HG03460 (cell line): ENCODE data around the gene E2F2.
"Not testable (repeated sequence)": the region's sequence is repeated elsewhere in the genome, so short reads cannot be mapped to it uniquely, and the experiment has no call there.

Source experiments
- ATAC-seq: cut with Tn5 transposase; IDR thresholded peaks from one replicate; pipeline ENCODE4 v1.9.1; 2021; ENCODE audit not compliant: unreplicated experiment

E2F2 gene

DNA sequence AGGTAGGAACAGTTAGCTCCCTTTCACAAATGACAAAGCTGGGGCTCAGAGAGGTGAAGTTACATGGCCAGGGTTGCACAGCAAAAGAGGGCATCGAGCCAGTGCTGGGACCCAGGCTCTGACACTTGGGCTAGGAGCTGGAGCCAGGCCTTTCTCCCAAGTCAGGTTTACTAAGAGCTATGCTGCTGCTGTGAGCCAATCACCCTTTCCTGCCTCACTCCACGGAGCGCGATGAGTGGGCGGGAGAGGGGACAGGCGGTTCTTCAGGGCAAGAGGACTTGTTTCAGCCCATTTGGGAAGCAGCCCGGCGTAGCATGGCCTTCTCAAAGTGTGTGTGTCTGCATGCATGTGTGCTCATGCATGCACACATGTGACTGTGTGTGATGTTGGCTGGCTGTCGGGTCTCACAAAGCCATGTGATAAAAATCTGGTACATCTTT lies 17.7 kb upstream of the E2F2 start:
- no peak for ATAC-seq

DNA sequence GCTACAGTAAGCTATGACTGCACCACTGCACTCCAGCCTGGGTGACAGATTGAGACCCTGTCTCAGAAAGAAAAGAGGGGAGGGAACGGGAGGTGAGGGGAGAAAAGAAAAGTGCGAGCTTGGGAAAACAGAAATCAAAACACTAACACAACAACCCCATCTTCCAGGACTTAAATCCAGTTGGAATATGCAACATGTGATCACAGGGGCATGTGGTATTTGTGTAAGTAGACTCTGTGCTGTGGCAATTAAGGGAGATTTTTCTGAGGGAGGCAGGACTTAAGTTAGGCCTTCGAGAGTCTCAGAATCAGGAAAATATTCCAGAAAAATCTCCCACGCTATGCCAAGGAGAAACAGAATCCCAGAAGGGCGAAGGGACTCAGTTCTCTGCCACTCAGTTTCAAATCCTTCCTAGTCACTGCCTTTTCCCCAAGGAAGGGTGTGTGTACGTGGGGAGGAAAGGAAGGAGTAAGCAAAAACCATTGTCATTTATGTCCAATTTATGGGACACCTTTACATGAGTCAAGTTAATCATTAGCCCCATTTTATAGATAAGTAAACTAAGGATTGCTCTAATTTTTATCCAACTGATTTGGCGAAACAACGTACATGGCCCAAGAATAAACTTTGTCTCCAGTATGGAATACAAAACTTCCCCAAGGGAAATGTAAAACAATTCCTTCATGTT lies 16.0 kb upstream of the E2F2 start:
- no peak for ATAC-seq

DNA sequence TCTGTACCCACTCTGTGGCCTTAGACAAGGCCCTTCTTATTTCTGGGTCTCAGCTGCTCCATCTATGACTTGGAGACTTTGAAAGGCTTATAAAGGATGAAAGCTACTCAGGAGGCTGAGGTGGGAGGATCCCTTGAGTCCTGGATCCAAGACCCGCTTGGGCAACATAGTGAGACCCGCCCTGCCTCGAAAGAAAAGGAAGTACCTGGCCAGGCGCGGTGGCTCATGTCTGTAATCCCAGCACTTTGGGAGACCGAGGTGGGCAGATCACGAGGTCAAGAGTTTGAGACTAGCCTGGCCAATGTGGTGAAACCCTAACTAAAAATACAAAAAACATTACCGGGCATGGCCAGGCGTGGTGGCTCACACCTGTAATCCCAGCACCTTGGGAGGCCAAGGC lies 14.8 kb upstream of the E2F2 start:
- ATAC-seq, result no peak

DNA sequence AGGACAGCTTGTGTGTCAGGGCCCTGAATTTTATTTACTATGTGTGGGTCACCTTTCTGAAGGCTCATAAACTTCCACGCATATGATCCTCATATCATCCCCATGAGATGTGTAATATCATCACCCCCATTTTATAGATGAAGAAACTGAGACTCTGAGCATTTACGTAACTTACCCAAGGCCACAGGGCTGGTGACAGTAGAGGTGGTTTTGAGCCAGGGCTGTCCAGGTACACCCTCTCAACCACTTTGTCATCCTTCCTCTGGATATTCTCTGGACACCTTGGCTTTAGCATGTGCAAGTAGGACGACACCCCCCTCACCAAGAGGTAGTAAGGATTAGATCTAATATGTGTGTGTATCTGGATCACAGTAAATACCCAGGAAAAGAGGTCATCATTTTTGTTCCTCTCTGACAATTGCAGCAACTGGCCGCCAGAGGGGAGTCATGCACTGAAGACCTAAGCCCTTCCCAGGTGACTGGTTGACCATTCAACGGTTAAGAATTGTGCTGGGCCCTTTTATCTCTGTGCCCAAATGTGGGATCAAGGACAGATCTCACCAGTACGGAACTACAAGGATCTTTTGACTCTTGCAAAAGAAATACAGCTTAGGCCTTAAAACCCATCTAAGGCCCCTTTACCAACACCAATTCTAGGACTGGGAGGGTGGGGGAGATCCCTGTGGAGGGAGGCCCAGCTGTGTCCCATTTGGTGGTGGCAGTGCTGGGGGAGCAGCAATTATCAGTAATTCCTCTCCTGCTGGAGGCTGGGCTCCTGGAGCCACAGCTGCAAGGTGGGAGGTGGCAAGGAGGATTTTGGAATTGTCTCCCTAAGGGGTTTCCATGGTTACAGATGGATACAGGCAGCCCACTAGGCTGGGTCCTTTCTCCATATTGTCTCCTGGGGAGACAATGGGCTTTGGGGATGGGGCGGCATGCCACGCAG lies 13.7 kb upstream of the E2F2 start:
- ATAC-seq, result no peak

DNA sequence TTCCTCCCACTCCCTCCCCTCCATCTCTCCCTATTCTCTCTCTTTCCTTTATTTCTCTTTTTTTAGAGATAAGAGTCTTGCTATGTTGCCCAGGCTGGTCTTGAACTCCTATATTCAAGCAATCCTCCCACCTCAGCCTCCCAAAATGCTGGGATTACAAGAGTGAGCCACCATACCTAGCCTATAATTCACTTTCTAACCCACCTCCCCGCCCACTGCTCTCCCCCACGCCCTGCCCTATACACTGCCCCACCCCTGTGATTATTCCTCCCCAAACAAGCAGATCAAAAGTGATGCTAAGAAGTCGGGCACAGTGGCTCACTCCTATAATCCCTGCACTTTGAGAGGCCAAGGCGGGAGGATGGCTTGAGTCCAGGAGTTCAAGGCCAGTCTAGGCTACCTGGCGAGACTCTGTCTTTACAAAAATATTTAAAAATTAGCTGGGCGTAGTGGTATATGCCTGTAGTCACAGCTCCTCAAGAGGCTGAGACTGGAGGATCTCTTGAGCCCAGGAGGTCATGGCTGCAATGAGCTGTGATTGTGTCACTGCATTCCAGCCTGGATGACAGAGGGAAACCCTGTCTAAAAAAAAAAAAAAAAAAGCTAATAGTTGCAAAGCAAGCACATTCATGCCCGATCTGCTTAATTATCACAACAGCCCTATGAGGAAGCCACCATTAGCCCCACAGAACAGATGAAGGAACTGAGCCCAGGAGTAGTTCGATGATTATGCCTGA lies 12.8 kb upstream of the E2F2 start:
- no peak for ATAC-seq

DNA sequence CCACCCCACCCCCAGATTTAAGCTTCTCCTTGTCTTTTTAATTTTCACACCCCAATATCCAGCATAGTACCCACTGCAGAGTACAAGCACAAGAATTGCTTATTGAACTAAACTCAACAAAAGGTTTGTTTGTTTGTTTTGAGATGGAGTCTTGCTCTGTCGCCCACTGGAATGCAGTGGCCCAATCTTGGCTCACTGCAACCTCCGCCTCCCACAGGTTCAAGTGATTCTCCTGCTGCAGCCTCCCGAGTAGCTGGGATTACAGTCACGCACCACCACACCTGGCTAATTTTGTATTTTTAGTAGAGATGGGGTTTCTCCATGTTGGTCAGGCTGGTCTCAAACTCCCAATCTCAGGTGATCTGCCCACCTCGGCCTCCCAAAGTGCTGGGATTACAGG lies 11.9 kb upstream of the E2F2 start:
- ATAC-seq, result not testable (repeated sequence)

DNA sequence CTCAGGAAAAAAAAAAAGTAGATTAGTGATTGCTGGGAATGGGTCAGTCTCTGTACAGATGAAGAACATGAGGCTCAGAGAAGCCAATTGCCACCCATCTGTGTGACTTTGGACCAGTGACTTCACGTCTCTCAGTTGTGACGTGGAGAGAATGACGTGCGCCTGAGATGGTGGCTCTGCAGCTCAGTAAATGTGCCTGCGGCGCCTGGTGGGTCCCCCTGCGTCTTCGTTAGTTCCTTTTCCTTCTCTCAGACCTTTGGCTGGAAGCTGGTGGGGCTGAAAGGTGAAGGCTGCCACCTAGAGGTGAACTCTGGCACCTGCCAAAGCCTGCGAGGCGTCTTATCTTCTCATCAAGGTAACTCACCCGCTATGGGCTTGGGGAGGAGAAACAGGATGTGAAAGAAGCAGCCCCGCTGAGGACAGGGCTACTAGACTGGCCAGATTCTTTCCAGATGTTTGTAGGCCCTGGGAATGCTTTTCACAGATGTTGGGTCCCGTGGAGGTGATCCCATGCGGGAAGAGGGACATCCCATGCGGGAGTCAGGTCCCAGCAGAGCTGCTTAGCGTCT lies 8.7 kb upstream of the E2F2 start:
- ATAC-seq, result peak; percentile 76

DNA sequence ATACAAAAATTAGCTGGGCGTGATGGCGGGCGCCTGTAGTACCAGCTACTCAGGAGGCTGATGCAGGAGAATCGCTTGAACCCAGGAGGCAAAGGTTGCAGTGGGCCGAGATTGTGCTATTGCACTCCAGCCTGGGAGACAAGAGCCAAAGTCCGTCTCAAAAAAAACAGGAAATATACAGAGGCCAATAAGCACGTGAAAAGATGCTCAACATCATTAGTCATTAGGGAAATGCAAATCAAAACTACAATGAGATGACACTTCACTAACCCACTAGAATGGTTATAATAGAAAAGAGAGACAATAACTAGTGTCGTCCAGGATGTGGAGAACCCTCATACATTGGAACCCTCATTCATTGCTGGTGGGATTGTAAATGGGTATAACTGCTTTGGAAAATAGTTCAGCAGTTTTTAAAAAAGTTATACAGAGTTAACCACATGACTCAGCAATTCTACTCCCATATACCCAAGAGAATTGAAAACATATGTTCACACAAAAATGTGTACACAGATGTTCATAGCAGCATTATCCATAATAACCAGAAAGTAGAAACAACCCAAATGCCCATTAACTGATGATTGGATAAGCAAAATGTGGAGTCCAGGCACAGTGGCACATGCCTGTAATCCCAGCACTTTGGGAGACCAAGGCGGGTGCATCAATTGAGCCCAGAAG lies 6.4 kb upstream of the E2F2 start:
- no peak for ATAC-seq

DNA sequence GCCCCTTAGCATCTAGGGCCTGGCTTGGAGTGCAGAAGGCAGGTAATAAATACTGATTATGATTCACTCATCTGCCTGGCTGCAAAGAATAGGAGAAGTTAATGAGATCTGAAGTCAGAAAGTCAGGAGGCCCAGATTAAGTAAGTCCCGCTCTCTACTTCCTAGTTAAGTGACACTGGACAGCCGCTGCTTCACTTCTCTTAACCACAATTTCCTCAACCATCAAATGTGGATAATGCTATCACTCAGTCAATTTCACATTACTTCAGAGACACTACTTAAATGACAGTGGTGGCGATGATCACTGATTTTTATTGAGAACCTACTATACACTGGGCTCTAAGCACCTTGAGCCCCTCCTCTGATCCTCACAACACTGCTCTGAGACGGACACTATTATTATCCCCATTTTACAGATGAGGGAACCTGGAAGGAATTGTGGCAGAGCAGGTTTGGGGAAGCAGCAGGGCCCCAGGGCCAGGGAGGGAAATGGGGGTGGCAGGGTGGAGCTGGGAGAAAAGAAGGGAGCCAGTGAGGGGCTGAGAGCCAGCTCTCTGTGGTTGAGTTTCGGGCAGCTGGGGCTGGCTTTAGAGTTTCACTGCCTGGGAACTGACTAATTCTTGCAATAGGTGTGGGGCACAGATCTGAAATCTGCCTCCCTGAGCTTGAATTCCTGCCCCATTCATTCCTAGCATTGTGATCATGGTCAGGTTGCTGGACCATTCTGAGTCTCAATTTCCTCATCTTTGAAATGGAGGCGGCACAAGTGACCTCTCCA lies 2.4 kb upstream of the E2F2 start:
- no peak for ATAC-seq

DNA sequence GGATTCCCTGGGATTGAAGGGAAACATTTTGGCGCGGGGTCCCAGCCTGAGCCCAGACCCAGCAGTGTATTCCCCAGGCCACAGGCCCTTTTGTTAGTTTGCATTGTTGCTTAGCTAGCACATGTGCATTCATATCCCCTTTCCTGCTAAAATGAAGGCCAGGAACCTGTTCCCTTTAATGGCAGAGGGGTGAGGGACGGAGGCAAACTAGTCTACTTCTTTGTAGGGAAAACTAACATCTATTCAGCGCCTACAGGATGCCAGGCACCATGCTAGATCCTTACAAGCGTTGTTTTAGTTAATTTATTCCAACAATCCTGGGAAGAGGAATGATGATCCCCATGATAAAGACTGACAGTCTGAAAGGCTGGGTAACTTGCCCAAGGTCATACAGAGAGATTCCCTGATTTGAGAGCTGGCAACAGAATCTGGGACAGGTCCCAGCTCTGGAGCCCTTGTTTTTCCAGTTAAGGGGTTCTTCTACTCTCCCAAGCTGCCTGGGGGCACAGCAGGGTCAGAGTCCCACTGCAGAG lies 595 bp upstream of the E2F2 start:
- ATAC-seq, result no peak

DNA sequence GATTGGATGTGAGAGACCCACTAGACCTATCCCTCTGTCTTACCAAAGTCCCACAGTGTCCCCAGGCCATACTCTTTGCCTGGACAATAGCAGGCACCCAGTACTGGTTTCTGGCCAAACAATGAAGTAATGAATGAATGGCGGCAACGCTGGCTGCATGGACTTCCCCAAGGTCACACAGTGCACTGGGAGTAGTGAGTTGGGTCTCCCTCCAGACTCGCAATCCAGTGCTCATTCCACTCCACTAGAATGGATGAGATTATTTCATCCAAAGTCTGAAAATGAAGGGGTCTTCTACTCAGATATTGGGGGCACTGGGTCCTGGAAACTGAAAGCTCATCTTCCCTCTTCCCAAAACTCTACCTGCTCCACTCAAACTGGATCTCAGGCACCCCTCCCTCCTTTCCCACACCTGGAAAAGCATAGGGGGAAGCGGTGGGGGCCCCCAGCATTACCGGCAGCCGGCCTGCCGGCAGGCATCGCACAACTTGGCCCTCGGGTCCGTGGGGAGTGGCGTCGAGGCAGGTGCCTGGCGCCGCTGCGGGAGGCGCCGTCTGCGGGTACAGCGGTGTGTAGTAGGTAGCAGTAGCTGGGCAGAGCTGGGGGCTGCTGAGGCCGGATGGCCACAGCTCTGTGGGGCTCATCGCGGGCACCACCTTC lies 816 bp downstream of the E2F2 start:
- no peak for ATAC-seq

DNA sequence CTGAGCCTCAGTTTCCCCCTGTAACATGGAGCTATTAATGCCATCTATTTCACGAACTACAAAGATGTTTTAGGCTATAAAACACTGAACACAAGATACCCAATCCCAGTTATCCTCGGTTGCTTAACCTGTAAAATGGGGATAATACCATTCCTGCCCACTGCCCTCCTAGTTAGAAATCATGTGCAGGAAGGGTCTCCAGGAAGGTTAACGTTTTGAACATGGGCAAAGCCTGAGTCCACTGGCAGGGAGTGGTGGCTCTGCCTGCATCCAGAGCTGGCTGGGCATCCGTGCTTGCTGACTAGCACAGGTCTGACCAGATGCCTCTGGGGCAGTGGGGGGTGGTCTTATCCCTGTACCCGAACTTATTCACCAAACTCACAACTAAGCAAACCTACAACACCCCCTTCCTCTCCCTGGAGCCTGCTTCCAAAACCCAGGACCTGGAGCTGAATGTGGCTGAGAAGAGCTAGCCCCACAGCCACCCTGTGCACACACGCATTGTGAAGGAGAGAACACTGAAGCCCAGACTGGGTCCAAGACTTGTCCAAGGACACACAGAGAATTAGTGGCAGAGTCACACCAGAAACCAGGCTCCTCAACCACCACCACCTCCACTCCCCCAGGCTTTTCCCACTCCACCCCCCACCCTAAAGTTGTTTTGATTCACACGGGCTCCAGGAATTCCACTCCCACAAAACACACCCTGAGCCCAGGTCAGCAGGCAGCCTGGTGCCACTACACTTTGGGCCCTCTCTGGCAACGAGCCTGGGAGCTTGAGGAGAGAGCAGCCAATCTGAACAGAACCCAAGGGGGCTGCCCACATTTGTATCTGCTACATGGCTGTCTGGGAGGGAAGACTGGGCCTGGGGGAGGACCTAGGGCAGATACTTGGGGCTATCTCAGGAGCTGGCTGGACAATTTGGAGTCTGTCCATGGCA lies 1.6 kb downstream of the E2F2 start:
- ATAC-seq, result no peak

DNA sequence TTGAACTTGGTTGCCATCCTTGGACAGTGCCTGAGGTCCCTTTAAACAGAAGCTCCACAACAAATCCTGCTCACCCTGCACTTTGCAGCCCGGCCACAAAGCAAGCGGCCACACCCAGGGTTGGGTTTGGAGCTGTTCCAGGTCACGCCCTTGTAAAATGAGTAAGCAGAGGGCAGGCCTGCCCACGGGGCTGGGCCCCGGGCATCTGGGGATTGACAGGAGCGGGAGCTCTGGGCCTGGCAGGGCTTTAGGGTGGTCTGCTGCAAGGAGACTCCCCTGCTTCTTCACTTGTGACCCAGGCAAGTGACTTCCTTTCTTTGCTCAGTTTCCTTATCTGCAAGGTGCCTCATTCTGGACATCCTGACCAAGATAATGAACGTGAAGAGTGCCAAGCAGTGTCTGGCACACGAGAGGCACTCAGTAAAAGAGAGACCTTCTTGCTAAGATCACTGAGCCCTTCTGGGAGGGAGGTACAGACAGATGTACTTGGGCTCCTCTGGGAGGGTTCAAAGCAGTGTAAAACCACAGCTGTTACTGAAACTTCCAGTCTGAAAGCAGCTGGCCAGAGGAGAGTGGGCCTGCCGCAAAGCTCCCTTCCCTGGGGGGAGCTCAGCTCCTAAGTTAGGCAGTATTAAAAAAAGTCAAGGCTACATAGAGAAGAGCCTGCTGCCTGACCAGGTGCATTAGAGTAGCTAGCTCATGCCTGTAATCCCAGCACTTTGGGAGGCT lies 2.6 kb downstream of the E2F2 start:
- peak; percentile 48 for ATAC-seq

DNA sequence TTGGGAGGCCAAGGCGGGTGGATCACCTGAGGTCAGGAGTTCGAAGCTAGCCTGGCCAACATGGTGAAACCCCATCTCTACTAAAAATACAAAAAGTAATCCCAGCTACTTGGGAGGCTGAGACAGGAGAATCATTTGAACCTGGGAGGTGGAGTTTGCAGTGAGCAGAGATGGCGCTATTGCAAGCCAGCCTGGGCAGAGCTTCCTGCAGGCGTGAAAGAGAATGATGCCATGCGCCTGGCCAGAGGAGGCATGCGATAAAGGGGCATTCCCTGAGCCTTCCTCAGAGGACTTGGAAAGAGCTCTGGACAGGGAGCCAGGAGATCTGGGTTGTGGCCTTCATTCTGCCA lies 3.2 kb downstream of the E2F2 start:
- ATAC-seq, result no peak

DNA sequence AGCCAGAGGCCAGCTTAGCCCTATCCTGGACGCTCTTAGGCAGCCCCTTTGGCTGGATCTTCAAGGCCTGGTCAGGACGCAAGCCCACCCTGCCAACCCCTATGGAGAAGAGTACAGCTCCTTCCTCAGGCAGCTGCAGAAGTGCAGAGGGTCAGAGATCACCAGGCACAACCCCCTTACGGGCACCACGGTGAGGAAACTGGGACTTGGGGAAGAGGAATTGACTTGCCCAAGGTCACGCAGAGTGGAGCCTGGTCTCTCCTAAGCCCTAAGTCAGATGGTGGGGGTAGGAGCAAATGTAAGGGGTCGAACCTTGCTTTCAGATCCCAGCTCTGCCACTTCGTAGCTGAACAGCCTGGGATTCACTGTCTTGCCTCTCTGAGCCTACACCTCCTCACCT lies 3.7 kb downstream of the E2F2 start:
- ATAC-seq, result no peak

DNA sequence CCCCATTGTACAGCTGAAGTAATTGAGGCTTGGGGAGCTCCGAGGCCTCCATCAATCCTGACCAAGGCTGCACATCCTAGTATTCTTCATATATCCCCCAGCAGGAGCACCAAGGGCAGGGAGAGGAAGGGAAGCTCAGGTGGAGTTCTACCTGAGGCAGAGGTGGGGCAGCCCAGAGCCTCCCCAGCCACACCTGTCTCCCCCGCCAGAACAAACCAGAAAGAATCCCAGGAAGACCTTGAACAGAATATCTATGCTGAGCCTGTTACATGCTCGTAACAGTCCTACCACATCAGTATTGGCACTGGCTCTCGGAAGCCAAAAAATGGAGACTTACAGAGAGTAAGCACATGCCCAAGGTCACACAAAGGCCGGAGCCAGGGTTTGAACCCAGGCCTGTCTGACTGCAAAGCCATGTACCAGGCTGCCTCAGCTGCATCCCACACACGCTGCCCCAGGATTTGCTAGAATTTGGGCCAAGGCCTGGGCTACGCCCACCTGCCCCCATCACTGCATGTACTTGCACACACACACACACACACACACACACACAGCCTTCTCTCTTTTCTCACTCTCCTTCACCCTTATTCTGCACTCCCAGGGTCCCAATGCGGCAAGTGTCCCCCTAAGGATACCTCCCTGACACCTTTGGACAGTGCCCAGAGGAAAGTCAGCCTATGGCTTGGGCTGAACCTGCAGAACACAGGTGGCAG lies 4.5 kb downstream of the E2F2 start:
- no peak for ATAC-seq
